HG03139 (cell line): ENCODE measurements around the gene AOPEP.
"Not testable (repeated sequence)": the region's sequence is repeated elsewhere in the genome, so short reads cannot be mapped to it uniquely, and the experiment has no call there.

Experiments
- ATAC-seq: cut with Tn5 transposase; IDR thresholded peaks from one replicate; pipeline ENCODE4 v1.9.1; 2021; ENCODE audit not compliant: unreplicated experiment

AOPEP gene

DNA sequence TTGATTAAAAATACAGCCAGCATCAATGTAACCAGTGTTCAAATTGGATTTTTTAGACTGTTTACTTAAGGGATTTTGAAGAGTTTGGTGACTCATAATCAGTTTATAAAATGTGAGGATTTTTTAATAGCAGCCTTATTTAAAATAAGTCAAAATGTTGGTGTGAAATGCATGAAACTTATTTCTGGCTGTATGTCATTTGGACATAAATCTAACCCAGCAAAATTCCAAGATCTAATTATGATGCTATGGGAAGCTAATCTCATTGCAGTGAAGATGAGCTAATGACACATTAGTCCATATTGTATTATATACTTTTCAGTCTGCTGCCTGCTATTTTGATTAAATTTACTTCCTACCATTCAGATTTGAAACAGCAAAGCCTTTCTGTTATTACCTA is 140.3 kb downstream of the AOPEP start:
- ATAC-seq: no peak

DNA sequence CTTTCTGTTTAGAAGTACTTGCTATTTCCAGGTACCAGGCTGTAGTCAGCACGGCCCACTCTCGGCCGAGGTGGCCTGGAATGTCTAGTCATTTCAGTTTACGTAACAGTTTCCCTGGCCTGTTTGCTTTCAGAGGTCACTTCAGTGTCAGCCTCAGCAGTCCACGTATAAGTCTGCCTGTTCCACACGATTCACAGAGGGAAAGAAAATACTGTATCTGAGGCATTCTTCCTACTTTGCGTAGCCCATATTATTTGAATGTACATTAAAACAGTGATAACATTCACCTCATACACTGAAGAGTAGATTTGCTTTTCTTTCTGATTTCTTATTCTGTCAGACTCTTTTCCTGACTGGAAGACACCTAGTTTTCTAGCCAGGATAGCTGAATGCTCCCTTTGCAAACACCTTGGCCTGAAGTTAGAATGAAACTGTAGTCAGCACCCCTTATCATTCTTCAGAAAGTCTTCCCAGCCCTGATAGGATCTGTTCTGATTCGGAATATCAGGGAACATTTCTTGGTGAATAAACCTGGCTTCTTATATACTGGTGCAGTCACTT is 140.9 kb downstream of the AOPEP start:
- no peak for ATAC-seq

DNA sequence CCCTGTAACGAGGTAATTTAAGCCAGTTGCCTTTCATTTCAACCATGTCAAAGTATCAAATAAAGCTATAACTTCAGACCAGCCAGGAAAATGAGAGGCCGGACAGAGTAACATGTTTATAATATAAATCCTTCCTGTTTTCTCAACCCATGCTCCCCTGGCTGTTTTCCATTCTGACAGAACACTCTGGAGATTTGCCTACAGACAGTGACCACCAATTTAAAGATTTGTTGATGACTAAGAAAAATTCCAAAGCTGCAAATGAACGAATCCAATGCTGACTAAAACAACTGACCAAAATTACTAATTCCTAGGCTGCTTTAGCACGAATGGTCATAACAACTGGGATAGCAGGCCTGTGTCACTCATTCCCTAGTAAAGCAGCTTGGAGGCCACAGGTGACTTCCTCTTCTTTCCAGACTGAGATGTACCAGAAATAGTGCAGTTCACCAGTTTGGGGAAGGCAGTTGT is 141.4 kb downstream of the AOPEP start:
- no peak for ATAC-seq

DNA sequence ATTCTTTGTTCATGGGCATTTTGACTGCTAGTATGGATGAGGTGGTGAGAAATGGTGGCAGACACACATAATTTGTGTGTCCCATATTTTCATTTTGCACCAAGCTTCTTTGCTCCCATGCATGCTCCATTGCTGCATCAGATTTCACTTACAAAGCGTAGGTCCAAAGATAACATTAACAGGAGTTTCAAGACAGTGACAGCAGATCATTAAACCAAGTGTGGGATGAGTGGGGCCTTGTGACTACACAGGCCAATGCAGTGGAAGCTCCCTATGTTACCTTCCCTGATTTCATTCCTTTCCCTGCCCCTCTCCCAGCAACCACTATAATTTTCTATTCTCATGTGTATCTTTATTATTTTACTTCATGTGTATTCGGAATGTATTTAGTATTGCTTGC is 142.0 kb downstream of the AOPEP start:
- ATAC-seq: no peak

DNA sequence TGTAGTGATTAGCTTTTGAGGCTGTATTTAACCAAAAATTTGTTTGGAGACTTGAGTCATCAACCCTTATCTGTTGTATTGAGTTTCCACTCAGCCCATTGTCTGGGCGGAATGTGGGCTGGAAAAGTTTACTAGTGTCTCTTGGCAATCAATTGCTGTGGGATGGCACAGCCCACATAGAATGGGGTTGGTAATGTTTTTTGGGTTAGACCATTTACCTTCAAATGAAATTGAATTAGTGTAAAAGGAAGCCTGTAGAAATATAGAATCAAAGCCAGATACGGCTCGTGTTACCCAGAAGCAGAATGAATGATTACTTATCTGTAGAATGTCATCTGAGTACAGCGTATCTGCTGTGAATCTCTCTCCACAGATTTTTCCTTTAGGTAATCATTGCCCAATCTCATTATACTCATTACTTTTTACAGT is 142.9 kb downstream of the AOPEP start:
- ATAC-seq: no peak

DNA sequence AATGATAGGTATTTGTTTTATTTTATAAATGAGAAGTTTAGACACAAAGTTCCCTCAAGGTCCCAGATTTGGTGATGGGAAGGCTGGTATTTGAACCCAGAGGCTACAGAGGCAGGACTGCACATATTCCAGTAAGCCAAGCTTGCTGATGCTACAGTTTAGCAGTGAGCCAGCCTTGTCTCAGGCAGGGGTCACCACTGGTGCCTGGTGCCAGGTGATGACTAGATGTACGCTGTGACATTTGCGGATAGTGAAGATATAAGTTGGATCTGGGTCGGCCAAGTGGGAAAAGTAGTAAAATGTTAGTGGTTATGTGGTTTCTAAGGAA is 143.9 kb downstream of the AOPEP start:
- no peak for ATAC-seq

DNA sequence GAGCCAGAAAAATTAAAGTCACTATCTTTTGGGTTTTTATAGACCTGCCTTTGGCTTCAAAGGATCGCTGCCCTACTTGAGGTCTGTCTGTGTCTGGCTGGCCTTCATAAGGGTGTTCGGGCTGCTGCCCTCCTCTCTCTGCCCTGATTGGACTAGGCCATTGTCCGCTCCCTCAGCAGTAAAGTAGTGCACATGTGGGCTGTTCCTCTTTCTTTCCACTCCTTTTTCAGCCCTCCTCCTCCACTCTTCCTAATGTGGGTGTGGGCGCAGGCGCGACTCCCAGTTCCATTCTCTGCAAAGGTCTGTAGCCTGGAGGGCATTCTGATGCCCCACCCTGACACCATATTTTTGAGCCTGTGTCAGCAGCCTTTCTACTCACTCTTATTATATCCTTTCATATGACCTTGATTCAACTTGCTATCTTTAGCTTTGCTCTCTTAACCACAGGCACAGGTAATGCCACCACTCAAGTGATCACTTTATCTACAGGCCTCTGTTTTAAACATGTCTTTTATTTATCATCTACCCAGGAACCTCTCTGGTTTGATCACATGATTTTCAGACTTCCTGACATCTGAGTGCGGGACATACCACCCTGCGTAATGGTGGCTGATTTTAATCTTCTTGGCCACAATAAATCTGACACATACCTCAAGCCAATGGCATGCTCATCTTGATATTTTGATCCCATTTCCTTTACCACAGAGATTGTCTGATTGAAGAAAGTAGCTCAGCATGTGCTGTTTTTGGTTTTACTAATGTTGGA is 144.5 kb downstream of the AOPEP start:
- no peak for ATAC-seq

DNA sequence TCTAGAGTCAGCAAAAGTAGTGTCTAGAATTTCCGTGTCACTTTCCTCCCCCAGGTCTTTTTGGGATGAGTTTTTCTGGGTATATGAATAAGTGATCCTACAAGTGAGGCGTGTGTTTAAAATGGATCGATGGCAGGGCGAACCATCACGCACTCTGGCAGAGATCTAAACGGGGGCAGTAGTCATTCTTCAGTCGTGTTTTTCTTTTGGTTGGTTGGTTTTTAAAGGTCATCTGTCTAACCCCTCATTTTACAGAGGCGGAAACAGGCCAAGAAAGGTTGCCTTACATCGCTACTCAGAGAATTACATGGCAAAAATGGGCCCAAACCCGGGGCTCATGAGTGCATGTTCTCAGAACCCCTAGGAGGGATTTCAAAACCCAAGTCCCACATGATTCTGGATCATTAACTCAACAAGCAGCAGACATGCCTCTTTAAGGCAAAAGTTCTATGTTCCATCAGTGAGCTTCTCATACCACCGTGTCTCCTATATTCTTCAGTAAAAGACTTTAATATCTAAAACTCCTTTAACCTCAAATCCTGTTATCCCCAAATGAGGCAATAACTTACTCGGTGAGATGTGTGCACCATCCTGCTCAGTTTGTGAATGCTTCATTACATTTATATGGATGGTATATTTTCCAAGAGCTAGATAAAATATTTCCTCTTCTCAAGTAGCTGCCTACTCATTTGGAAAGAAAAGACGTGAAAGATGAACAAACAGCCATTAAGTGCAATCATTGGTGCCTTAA is 145.8 kb downstream of the AOPEP start:
- ATAC-seq: no peak

DNA sequence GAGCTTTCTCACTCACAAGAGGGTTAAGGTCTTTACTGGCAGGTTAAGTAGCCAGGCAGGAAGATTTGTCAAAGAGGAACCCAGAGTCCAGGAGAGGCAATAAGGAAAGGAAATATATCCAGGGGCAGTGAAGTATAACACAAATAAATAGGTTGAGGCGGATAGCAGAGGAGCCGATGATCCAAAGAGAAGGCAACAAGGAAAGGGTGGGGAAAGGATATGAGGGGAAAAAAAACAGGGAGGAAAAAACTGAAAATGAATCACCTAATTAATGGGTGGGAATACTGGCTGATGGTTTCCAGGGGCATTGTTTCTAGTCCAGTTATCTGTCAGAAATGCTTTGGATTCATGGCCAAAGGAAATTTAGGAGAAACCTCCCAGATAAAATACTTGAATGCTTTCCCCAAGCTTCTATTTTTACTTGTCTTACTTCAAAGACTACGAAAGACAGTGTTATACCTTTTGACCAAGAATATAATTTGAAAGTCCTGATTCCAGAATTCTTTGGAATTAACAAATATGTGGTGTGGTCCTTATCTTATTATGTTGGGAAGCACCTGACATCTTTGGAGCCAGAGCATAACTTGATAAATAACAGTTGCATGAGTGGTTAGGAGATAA is 146.5 kb downstream of the AOPEP start:
- ATAC-seq: no peak

DNA sequence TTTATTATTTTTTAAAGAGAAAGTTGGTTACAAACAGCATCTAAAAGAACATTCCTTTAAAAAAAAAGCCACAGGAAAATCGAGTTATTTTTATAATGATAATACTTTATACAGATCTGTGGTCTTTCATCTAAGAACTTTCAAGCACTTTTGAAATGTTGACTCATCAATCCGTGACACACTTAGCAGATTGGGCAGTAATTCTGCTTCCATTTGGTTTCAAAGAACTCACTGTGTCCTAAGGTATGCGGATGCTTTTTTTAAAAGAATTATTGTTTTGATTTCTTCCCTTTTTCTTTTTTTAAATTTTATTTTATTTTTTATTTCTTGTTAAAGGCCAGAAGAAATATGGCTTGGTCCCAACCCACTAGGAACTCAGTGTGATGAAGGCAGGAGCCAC is 147.8 kb downstream of the AOPEP start:
- no peak for ATAC-seq

DNA sequence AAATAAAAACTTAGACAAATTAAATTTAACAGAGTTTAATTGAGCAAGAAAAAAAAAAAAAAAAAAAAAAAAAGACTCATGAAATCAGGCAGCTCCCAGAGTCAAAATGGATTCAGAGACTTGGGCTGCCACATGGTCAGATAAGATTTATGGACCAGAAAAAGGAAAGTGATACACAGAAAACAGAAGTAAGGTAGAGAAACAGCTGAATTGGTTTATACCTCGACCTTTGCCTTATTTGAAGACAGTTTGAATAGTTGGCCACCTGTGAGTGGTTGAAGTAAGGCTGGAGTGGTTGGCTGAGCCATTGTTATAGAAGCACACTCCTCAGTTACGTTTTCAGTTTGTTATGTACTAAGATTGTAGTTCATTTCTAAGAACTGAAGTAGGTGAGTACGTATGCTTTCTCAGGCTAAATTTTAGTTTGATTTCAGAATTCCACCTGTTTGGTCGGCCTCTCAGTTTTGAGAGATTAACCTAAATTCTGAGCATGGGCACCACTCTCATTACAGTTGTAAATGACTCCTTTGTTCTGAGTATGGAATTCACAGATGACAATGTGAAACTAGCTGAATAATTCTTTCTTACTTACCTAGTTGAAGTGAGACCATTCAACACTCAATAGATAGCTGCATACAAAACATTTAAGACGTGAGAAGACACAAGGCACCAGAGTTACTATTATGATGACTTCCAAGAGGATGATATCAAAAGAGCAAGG is 149.0 kb downstream of the AOPEP start:
- ATAC-seq: peak; percentile 60

DNA sequence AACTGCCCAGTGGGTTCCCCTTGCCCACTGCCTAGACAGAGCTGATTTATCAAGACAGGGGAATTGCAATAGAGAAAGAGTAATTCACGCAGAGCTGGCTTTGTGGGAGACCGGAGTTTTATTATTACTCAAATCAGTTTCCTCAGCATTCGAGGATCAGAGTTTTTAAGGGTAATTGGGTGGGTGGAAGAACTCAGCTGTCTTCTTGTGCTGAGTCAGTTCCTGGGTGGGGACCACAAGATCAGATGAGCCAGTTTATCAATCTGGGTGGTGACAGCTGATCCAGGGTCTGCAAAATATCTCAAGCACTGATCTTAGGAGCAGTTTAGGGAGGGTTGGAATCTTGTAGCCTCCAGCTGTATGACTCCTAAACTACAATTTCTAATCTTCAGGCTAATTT is 152.3 kb downstream of the AOPEP start:
- ATAC-seq: not testable (repeated sequence)

DNA sequence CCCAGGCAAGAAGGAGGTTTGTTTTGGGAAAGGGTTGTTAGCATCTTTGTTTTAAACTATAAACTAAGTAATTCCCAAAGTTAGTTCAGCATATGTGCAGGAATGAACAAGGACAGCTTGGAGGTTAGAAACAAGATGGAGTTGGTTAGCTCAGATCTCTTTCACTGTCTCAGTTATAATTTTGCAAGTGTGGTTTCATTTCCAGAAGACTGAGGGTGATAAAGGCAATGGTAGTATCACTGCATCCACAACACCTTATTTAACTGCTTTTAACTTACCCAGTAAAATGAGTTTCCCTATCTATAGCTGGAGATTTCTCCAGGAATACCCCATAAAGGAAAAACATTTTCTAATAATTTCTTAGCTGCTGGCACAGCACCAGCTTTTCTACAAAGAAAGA is 152.7 kb downstream of the AOPEP start:
- ATAC-seq: no peak

DNA sequence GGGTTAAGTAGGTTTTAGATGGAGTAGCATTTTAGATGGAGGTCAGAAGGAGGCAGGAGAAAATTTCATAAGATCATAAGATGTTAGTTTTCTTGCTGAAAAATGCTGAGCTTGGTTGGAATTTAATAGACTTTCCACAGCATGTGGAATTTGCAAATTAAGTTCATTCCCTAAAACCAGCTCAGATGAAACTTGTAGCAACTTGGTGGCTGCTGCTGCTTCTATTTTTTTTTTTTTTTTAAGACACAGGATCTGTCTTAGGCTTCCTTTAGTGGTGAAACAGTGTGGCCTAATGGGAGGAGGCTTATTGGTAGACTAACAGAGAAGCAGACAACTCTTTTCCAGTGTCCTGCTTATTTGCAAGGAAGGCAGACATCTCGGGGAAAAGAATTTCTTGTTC is 154.5 kb downstream of the AOPEP start:
- ATAC-seq: no peak

DNA sequence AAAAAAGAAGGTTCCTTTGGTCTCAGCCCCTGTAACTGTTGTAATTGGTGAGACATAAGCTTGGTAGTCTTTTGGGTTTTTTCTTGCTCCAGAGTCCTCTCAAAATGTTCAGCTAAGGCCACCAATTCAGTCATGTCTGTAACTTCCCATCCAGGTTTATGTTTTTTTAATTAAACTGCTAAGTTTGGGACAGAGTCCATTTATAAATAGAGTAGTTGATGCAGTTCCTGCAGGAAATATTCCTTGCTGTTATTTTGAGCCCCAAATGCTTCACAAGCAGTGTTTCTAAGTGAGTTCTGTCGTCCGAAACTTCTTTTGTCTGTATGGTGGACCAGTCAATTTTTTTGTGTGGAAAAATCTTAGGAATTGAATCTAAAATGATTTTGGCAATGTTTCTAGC is 155.0 kb downstream of the AOPEP start:
- no peak for ATAC-seq

DNA sequence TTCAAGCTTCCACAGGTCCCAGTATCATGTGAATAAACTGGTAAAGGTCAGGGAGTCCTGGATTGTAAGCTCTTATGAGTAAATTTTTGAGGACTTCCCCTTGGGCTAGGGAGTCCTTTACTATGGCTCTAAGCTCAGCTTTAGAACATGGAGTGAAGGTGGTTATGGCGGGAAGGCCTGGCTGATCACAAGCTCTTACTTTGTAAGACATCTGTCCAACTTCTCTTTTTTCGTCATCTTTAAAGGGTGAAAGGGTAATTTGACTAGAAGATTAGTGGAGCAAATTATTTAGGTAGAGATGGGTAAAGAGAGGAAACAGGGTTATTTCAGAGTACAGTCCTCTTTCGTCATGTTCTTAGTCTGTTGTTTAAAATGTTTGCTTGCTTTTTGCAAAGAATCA is 155.4 kb downstream of the AOPEP start:
- ATAC-seq: no peak

DNA sequence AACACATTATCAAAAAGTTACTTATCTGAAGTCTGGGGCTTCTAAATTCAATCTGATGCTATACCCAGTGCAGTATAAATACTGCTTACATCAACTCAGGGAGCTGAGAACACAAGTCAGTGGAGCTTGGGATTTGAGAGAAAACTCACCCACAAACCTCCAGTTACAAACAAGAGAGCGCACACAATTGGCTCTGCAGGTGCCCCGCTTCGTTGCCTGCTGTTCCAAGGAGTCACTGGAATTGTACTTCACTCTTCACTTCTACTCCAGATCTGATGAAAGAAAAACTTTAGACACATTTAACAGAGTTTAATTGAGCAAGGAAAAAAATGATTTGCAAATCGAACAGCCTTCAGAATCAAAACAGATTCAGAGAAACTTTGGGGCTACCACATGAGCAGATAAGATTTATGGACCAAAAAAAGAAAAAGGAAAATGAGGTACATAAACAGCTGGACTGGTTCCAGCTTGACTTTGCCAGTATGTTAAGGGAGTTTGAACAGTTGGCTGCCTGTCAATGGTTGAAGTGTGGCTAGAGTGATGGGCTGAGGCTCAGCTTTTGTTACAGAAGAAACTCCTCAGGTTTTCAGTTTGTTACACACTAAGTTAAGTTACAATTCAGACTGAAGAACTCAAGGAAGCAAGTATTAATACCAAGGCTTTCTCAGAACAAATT is 156.6 kb downstream of the AOPEP start:
- no peak for ATAC-seq

DNA sequence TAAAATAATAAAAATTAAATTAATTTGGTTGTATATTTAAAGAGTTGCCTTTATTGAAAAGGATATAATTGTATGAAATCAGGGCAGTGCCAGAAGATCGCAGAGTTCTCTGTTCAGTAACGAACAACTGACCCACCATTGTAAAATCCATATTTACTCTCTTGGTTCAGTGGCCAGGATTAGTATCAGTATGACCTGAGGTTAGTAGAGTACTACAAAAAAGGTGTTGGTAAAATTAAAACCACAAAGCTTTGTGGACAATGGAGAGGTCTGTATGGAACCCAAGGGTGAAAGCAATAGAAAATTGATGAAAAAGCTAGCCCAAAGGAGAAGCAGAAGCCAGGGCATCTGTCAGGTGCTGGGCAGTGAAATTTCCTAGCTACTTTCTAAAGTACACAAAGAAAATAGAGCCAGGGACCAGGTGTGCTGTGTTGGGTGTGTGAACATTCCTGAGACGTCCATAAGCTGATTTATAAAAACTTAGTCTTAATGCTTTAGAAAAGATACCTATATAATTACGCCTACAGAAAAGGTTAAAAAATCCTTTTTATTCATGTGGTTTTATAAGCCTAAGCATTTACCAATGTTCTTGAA is 159.5 kb downstream of the AOPEP start:
- no peak for ATAC-seq

DNA sequence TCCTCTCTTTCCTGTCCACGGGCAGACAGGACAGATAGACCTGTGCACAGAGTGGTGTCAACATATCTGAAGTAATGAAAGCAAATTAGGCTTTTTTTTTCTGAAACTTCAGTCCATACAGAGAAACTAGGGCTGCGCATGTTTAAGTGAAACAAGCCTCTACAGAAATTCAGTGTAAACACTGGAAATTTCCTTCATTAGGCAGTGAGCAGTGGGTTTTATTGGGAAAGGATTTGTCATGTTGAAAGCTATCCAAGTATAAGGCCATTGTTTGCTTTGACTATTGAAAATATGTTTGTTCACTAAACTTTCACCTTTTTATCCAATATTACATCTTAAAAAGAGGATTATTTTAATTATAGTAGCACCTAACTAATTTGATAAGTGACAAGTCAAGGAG is 161.2 kb downstream of the AOPEP start:
- ATAC-seq: no peak

DNA sequence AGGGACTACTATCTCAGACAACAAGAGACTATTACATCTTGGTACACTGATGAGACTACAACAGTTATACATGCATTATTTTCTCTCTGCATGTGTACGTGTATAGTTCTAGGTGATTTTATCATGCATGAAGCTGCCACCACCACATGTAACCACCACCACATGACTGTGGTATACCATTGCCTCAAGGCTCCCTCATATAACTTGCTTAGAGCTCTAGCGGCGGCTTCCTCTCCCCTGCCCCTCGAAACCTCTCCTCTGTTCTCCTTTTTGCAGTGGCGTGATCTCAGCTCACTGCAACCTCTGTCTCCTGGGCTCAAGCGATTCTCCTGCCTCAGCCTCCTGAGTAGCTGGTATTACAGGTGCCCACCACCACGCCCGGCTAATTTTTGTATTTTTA is 162.3 kb downstream of the AOPEP start:
- no peak for ATAC-seq
